GM12874 (cell line): ENCODE results near the gene TMEM255A.

Source experiments
- CTCF ChIP-seq: IDR thresholded peaks from 2 replicates; pipeline ENCODE4 v1.5.1; 2011; ENCODE audit warnings: low read depth, mild to moderate bottlenecking, control low read depth, low read length, moderate library complexity; ENCODE audit not compliant: insufficient read depth

The TMEM255A gene

GRCh38 chrX:120334603-120335002, 23.3 kb upstream of the TMEM255A start:
- no peak for TF ChIP-seq CTCF

- no peak for TF ChIP-seq CTCF
Measured at GRCh38 chrX:120334151-120334550, 22.9 kb upstream of the TMEM255A start.

- no peak for TF ChIP-seq CTCF
Measured at GRCh38 chrX:120332394-120332793, 21.1 kb upstream of the TMEM255A start.

GRCh38 chrX:120331116-120331515, 19.9 kb upstream of the TMEM255A start:
- TF ChIP-seq CTCF = no peak

- no peak for TF ChIP-seq CTCF
Measured at GRCh38 chrX:120321520-120322281, 10.4 kb upstream of the TMEM255A start.

- no peak for TF ChIP-seq CTCF
Measured at GRCh38 chrX:120318411-120318810, 7.2 kb upstream of the TMEM255A start.

- no peak for TF ChIP-seq CTCF
Measured at GRCh38 chrX:120316587-120317283, 5.5 kb upstream of the TMEM255A start.
